B cell (primary cell): Measurements from ENCODE around the gene CCDC3.

Experiments
- EZH2 ChIP-seq: IDR thresholded peaks from 2 replicates; pipeline ENCODE4 v1.6.1; 2012; ENCODE audit warnings: borderline replicate concordance, low read depth, mild to moderate bottlenecking, moderate library complexity, low read length; ENCODE audit not compliant: insufficient read depth, poor library complexity, severe bottlenecking
- TF ChIP-seq, protein P1 (sequence below): fragments of 200-600 bp; IDR thresholded peaks from one replicate; pipeline ENCODE4 v1.8.0; 2022; ENCODE audit warnings: antibody characterized with exemption, mild to moderate bottlenecking

DNA sequence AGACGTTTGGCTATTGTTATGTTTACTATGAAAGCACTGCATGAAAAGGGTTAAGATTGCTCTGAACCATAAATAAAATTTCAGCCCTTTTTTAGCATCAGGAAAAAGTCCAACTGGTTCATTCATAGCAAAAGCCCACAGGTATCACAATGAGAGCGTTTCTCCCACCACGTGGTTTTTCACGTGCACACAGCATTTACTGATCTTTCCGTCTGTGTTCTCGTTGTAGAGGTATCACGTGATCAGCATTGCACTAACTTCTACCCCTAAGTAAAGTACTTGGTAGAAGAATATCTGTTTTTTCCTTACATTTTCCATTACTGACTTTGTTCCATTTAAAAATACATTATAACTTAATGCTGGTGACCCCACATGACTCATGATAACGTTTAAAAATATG lies 17.8 kb upstream of the CCDC3 start:
- TF ChIP-seq, protein P1, sequence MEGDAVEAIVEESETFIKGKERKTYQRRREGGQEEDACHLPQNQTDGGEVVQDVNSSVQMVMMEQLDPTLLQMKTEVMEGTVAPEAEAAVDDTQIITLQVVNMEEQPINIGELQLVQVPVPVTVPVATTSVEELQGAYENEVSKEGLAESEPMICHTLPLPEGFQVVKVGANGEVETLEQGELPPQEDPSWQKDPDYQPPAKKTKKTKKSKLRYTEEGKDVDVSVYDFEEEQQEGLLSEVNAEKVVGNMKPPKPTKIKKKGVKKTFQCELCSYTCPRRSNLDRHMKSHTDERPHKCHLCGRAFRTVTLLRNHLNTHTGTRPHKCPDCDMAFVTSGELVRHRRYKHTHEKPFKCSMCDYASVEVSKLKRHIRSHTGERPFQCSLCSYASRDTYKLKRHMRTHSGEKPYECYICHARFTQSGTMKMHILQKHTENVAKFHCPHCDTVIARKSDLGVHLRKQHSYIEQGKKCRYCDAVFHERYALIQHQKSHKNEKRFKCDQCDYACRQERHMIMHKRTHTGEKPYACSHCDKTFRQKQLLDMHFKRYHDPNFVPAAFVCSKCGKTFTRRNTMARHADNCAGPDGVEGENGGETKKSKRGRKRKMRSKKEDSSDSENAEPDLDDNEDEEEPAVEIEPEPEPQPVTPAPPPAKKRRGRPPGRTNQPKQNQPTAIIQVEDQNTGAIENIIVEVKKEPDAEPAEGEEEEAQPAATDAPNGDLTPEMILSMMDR = no peak
- TF ChIP-seq EZH2 = no peak
